DND-41 (cell line): Measurements from ENCODE around the gene IGLL5.

ENCODE experiments used
- ATAC-seq: fragments of 200-7000 bp; cut with Tn5 transposase; 3 replicates; pipeline ENCODE4 v1.9.1; 2021; ENCODE audit warnings: low read depth; ENCODE audit not compliant: insufficient read depth
- DNase-seq: peaks from one replicate; pipeline ENCODE4 v3.0.0-alpha.2; 2020
- H2AFZ ChIP-seq: 2 replicates; pipeline ENCODE4 v1.6.0; 2012; ENCODE audit warnings: low read depth, low read length
- H3K27ac ChIP-seq: 2 replicates; pipeline ENCODE4 v1.5.1; 2012; ENCODE audit warnings: low read length, inconsistent platforms
- H3K27me3 ChIP-seq: fragments of 200-600 bp; sonication (generic); 2 replicates; pipeline ENCODE4 v1.6.0; 2012; ENCODE audit warnings: low read length, mild to moderate bottlenecking, inconsistent platforms; ENCODE audit not compliant: insufficient read depth, poor library complexity
- H3K36me3 ChIP-seq: 2 replicates; pipeline ENCODE4 v1.5.1; 2012; ENCODE audit warnings: low read length, inconsistent platforms; ENCODE audit not compliant: insufficient read depth
- H3K4me1 ChIP-seq: 2 replicates; pipeline ENCODE4 v1.5.1; 2012; ENCODE audit warnings: mild to moderate bottlenecking, low read length; ENCODE audit not compliant: insufficient read depth
- H3K4me2 ChIP-seq: 2 replicates; pipeline ENCODE4 v1.6.0; 2012; ENCODE audit warnings: mild to moderate bottlenecking, moderate library complexity, low read length, inconsistent platforms; ENCODE audit not compliant: insufficient read depth
- H3K4me3 ChIP-seq, 2 experiments: fragments of 200-600 bp in 1 of 2; shearing (Covaris generic) in 1 of 2; 2 replicates each; pipeline ENCODE4 v1.5.1; 2012 to 2016; ENCODE audit warnings: inconsistent platforms in 2 of 2, low read length in 2 of 2, mild to moderate bottlenecking in 2 of 2, low read depth in 1 of 2, moderate library complexity in 1 of 2
- H3K79me2 ChIP-seq: 2 replicates; pipeline ENCODE4 v1.6.0; 2012; ENCODE audit warnings: low read length, inconsistent platforms; ENCODE audit not compliant: insufficient read depth
- H3K9ac ChIP-seq: 2 replicates; pipeline ENCODE4 v1.6.0; 2012; ENCODE audit warnings: low read depth, mild to moderate bottlenecking, inconsistent platforms, low read length, moderate library complexity
- H3K9me3 ChIP-seq: 2 replicates; pipeline ENCODE4 v1.5.1; 2012; ENCODE audit warnings: low read length, moderate library complexity, mild to moderate bottlenecking, inconsistent platforms; ENCODE audit not compliant: insufficient read depth, severe bottlenecking
- H4K20me1 ChIP-seq: 2 replicates; pipeline ENCODE4 v1.6.0; 2012; ENCODE audit warnings: low read length; ENCODE audit not compliant: insufficient read depth
- EZH2 ChIP-seq: IDR thresholded peaks from 3 replicates; pipeline ENCODE4 v1.6.1; 2012; ENCODE audit warnings: borderline replicate concordance, low read depth, mild to moderate bottlenecking, moderate library complexity, low read length, inconsistent platforms; ENCODE audit not compliant: severe bottlenecking
- TF ChIP-seq, protein P1 (sequence below): IDR thresholded peaks from 2 replicates; pipeline ENCODE4 v1.5.1; 2012; ENCODE audit warnings: borderline replicate concordance, low read length, moderate library complexity, mild to moderate bottlenecking; ENCODE audit not compliant: poor library complexity, severe bottlenecking; ENCODE audit errors: extremely low read depth

Gene IGLL5

DNA sequence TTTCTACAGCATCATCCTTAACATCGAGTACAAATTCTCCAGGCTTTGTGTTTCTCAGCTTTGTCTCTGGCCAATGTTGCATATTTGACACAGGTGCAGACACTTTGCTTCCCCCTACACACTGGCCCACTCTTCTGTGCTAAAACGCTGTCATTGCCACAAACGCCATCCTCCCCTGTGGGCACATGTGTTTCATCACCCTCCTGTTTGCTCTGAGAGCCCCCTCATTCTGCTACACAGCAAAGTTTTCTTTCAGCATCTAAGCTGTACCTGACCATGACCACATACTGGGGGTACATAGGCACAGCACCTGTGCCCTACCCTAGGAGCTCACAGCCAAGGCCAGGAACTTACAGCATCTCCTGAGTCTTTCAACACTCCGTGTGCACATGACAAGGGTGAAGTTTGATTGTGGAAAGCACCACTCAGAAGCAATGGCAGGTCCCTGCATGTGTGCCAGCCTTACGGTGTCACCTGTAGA, 7.9 kb upstream of the IGLL5 start:
- H3K4me2 ChIP-seq = no peak overlapping the region
- H3K27ac ChIP-seq = peak overlapping the region; percentile 98
- H3K4me3 ChIP-seq = no peak overlapping the region
- TF ChIP-seq, protein P1, sequence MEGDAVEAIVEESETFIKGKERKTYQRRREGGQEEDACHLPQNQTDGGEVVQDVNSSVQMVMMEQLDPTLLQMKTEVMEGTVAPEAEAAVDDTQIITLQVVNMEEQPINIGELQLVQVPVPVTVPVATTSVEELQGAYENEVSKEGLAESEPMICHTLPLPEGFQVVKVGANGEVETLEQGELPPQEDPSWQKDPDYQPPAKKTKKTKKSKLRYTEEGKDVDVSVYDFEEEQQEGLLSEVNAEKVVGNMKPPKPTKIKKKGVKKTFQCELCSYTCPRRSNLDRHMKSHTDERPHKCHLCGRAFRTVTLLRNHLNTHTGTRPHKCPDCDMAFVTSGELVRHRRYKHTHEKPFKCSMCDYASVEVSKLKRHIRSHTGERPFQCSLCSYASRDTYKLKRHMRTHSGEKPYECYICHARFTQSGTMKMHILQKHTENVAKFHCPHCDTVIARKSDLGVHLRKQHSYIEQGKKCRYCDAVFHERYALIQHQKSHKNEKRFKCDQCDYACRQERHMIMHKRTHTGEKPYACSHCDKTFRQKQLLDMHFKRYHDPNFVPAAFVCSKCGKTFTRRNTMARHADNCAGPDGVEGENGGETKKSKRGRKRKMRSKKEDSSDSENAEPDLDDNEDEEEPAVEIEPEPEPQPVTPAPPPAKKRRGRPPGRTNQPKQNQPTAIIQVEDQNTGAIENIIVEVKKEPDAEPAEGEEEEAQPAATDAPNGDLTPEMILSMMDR = no peak
- TF ChIP-seq EZH2 = no peak
- H4K20me1 ChIP-seq = no peaks in the 10 kb centered on the region
- no peaks in the 10 kb centered on the region for H3K36me3 ChIP-seq
- no peak overlapping the region for H3K9ac ChIP-seq
- H3K27me3 ChIP-seq = no peaks in the 10 kb centered on the region
- H3K79me2 ChIP-seq = no peaks in the 10 kb centered on the region
- peaks cover under 1% of the 10 kb centered on the region for H3K9me3 ChIP-seq
- H2AFZ ChIP-seq = no peak overlapping the region
- DNase-seq = peak; percentile 54
- peak; percentile 15; the same call in 2 of the 3 replicates for ATAC-seq
- peaks cover 58% of the 10 kb centered on the region for H3K4me1 ChIP-seq

DNA sequence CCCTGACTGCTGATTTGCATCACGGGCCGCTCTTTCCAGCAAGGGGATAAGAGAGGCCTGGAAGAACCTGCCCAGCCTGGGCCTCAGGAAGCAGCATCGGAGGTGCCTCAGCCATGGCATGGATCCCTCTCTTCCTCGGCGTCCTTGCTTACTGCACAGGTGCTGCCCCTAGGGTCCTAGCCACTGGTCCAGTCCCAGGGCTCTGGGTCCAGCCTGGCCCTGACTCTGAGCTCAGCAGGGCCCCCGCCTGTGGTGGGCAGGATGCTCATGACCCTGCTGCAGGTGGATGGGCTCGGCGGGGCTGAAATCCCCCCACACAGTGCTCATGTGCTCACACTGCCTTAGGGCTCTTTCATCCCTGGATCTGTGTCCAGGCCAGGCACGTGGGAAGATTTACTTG, 7.0 kb upstream of the IGLL5 start:
- Histone ChIP-seq H3K4me3 (no peak overlapping the region), H3K4me1 (peaks cover 67% of the 10 kb centered on the region), H3K79me2 (no peaks in the 10 kb centered on the region), H4K20me1 (no peaks in the 10 kb centered on the region), H3K9ac (no peak overlapping the region), H3K36me3 (no peaks in the 10 kb centered on the region), H3K27me3 (no peaks in the 10 kb centered on the region), H3K4me2 (no peak overlapping the region), H2AFZ (no peak overlapping the region), H3K9me3 (no peaks in the 10 kb centered on the region), H3K27ac (peak overlapping the region; percentile 98)
- ATAC-seq (no peak), DNase-seq (no peak)
- TF ChIP-seq EZH2 = no peak
- TF ChIP-seq, protein P1 = no peak

DNA sequence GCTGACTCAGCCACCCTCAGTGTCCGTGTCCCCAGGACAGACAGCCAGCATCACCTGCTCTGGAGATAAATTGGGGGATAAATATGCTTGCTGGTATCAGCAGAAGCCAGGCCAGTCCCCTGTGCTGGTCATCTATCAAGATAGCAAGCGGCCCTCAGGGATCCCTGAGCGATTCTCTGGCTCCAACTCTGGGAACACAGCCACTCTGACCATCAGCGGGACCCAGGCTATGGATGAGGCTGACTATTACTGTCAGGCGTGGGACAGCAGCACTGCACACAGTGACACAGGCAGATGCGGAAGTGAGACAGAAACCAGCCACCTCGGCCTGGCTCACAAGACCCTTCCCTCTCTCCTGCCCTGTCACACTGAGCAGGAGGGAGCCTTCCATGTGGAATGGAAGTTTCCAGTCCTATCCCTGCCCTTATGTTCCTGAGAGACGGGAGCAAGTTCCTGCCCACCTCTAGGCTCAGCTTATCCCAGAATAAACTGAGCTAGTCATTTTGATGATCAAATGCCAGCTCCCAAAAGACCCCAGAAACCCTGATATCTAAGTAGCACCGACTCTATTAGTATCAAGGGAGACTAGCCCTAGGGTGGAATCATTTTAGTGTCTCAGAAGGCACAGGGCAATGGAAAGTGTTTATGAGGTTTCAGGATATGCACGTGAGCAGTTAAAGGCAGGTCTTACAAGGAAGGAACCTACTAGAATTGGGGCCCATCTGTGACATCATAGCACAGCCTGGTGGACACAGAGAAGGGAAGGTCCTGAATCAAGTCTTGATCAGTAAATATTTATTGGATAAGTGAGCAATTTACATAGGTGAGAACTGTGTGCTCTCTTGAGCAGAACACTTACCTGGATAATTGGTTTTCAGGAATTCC, 6.3 kb upstream of the IGLL5 start:
- H3K27ac ChIP-seq = peak overlapping the region; percentile 98
- no peaks in the 10 kb centered on the region for H3K27me3 ChIP-seq
- H3K9ac ChIP-seq = no peak overlapping the region
- no peak for TF ChIP-seq EZH2
- TF ChIP-seq, protein P1 = no peak
- no peaks in the 10 kb centered on the region for H4K20me1 ChIP-seq
- no peaks in the 10 kb centered on the region for H3K36me3 ChIP-seq
- ATAC-seq = no peak
- H2AFZ ChIP-seq = no peak overlapping the region
- H3K4me2 ChIP-seq = no peak overlapping the region
- H3K9me3 ChIP-seq = no peaks in the 10 kb centered on the region
- no peak overlapping the region for H3K4me3 ChIP-seq
- DNase-seq = no peak
- peaks cover 74% of the 10 kb centered on the region for H3K4me1 ChIP-seq
- no peaks in the 10 kb centered on the region for H3K79me2 ChIP-seq
